ENCODE measurements around the gene DAP. TPM values are rescaled to one million over a fixed set of nuclear protein-coding genes. Genes with fewer than 3 reads are reported as not detected.

The DAP gene
- total and polyA plus RNA-seq, 10 of the 15 experiments (the other 5 are each of a cell fraction or from before 2014, with no cell fraction given): 12.9 to 130 (median 49.9) TPM

DNA sequence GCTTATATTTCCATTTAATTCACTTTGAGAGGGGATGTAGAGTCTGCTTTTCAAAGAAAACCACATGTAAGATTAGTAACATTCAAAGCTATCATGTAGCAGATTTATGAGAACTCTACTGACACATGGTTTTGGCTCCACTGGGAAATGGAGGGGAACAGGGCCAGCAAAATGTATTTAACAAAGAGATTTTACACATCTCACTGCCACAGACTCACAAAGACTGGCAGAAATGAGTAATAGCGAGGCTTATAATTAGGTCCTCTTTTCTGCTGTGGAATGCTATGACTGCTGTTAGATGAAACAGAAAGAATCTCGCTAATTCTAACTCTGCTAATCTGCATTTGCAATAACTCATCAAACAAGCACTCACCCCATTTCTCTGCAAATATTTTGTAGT, 4.5 kb downstream of the DAP start (continued):
- TF ChIP-seq RFX5 (IDR thresholded peaks at IDR 0.05; ENCODE audit: low read depth, low read length): no peak
- no peak for TF ChIP-seq TAF1 (IDR thresholded peaks at IDR 0.05; ENCODE audit: borderline replicate concordance, low read depth, low read length)
- TF ChIP-seq NR2C2 (IDR thresholded peaks at IDR 0.05; ENCODE audit: borderline replicate concordance, control insufficient read depth, insufficient read length, low read depth): no peak
- no peak for TF ChIP-seq NR2C1 (IDR thresholded peaks at IDR 0.05)
- TF ChIP-seq, protein P1, sequence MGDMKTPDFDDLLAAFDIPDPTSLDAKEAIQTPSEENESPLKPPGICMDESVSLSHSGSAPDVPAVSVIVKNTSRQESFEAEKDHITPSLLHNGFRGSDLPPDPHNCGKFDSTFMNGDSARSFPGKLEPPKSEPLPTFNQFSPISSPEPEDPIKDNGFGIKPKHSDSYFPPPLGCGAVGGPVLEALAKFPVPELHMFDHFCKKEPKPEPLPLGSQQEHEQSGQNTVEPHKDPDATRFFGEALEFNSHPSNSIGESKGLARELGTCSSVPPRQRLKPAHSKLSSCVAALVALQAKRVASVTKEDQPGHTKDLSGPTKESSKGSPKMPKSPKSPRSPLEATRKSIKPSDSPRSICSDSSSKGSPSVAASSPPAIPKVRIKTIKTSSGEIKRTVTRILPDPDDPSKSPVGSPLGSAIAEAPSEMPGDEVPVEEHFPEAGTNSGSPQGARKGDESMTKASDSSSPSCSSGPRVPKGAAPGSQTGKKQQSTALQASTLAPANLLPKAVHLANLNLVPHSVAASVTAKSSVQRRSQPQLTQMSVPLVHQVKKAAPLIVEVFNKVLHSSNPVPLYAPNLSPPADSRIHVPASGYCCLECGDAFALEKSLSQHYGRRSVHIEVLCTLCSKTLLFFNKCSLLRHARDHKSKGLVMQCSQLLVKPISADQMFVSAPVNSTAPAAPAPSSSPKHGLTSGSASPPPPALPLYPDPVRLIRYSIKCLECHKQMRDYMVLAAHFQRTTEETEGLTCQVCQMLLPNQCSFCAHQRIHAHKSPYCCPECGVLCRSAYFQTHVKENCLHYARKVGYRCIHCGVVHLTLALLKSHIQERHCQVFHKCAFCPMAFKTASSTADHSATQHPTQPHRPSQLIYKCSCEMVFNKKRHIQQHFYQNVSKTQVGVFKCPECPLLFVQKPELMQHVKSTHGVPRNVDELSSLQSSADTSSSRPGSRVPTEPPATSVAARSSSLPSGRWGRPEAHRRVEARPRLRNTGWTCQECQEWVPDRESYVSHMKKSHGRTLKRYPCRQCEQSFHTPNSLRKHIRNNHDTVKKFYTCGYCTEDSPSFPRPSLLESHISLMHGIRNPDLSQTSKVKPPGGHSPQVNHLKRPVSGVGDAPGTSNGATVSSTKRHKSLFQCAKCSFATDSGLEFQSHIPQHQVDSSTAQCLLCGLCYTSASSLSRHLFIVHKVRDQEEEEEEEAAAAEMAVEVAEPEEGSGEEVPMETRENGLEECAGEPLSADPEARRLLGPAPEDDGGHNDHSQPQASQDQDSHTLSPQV (IDR thresholded peaks at IDR 0.05): no peak
- TF ChIP-seq HCFC1 (IDR thresholded peaks at IDR 0.05; ENCODE audit: low read length): no peak
- TF ChIP-seq SRF (IDR thresholded peaks at IDR 0.05; ENCODE audit: low read depth in 2 of 2, low read length in 2 of 2): no peak
- TF ChIP-seq CEBPB (IDR thresholded peaks at IDR 0.05; ENCODE audit: borderline replicate concordance in 1 of 2, low read depth in 2 of 2, low read length in 2 of 2): no peak
- TF ChIP-seq POU2F2 (IDR thresholded peaks at IDR 0.05; ENCODE audit: borderline replicate concordance, low read depth, low read length): peak; percentile 43; the same call in 1 of the 3 replicates
- TF ChIP-seq IRF3 (IDR thresholded peaks at IDR 0.05): no peak
- no peak for TF ChIP-seq NFYA (IDR thresholded peaks at IDR 0.05; ENCODE audit: borderline replicate concordance, low read depth, low read length)
- TF ChIP-seq PAX8 (IDR thresholded peaks at IDR 0.05): no peak
- no peak for TF ChIP-seq KLF5 (IDR thresholded peaks at IDR 0.05; ENCODE audit: partially characterized antibody)
- TF ChIP-seq, protein P2, sequence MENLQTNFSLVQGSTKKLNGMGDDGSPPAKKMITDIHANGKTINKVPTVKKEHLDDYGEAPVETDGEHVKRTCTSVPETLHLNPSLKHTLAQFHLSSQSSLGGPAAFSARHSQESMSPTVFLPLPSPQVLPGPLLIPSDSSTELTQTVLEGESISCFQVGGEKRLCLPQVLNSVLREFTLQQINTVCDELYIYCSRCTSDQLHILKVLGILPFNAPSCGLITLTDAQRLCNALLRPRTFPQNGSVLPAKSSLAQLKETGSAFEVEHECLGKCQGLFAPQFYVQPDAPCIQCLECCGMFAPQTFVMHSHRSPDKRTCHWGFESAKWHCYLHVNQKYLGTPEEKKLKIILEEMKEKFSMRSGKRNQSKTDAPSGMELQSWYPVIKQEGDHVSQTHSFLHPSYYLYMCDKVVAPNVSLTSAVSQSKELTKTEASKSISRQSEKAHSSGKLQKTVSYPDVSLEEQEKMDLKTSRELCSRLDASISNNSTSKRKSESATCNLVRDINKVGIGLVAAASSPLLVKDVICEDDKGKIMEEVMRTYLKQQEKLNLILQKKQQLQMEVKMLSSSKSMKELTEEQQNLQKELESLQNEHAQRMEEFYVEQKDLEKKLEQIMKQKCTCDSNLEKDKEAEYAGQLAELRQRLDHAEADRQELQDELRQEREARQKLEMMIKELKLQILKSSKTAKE (IDR thresholded peaks at IDR 0.05; ENCODE audit: low read depth, poor library complexity, severe bottlenecking): peak; percentile 78
- no peak for TF ChIP-seq SIN3A (IDR thresholded peaks at IDR 0.05; ENCODE audit: low read depth, low read length)
- no peak for TF ChIP-seq ZBTB4 (CRISPR knock-in tag; IDR thresholded peaks at IDR 0.05)
- TF ChIP-seq SREBF1 (IDR thresholded peaks at IDR 0.05; ENCODE audit: low read length): no peak
- no peak for TF ChIP-seq ETV6 (conservative IDR thresholded peaks at IDR 0.05 in 1 of 2, IDR thresholded peaks at IDR 0.05 in 1 of 2; ENCODE audit: borderline replicate concordance in 1 of 2, low read depth in 1 of 2)
- no peak for TF ChIP-seq LARP7 (IDR thresholded peaks at IDR 0.05)
- TF ChIP-seq NR2F1 (conservative IDR thresholded peaks at IDR 0.05): no peak
- TF ChIP-seq ZBED1 (IDR thresholded peaks at IDR 0.05; ENCODE audit: borderline replicate concordance): no peak
- TF ChIP-seq RAD51 (IDR thresholded peaks at IDR 0.05): no peak

All from GM12878 (cell line).